Psoas muscle (tissue), 8 donors: ENCODE measurements around the gene FAM120B. TPM values are rescaled to one million over a fixed set of nuclear protein-coding genes. Genes with fewer than 3 reads are reported as not detected.

Experiments used
- ATAC-seq, 4 donors: fragments of 200-7000 bp; cut with Tn5 transposase; one replicate each; pipeline ENCODE4 v1.9.1; 2020; ENCODE audit warnings: moderate library complexity in 3 of 4, mild to moderate bottlenecking in 2 of 4
- DNase-seq, 2 donors: peaks; one replicate each; pipeline ENCODE4 v3.0.0-alpha.2; 2020
- H3K27ac ChIP-seq: fragments of 200-600 bp; one replicate; pipeline ENCODE4 v1.8.0; 2022
- H3K27me3 ChIP-seq, 3 donors: fragments of 200-600 bp in 1 of 3; one replicate each; pipeline versions ENCODE4 v1.6.1 to v1.8.0; 2013 to 2022; ENCODE audit warnings: low read length in 2 of 3, mild to moderate bottlenecking in 2 of 3, moderate library complexity in 1 of 3; ENCODE audit not compliant: insufficient read depth in 3 of 3
- H3K36me3 ChIP-seq, 2 donors: fragments of 200-600 bp in 1 of 2; one replicate each; pipeline versions ENCODE4 v1.6.1 to v1.8.0; 2013 to 2022; ENCODE audit warnings: low read depth in 1 of 2, mild to moderate bottlenecking in 1 of 2, moderate library complexity in 1 of 2; ENCODE audit not compliant: insufficient read depth in 1 of 2
- H3K4me1 ChIP-seq: fragments of 200-600 bp; one replicate; pipeline ENCODE4 v1.8.0; 2022
- H3K4me3 ChIP-seq: fragments of 200-600 bp; one replicate; pipeline ENCODE4 v1.8.0; 2022; ENCODE audit warnings: mild to moderate bottlenecking
- H3K9me3 ChIP-seq: fragments of 200-600 bp; one replicate; pipeline ENCODE4 v1.8.0; 2022
- CTCF ChIP-seq: fragments of 200-600 bp; IDR thresholded peaks from one replicate; pipeline ENCODE4 v1.8.0; 2022; ENCODE audit warnings: antibody characterized with exemption
- WGBS, 3 donors: extraction: QIAGEN DNeasy Blood & Tissue Kit; methylation state at CpG; one replicate each; pipeline versions ENCODE4 v1.1.6 to v1.1.7; 2013; 5-methylcytosine and 5-hydroxymethylcytosine counted together
- intact Hi-C, 2 donors: fragments of 100-400 bp; cut with DNase I; formaldehyde crosslinking; loops; one replicate each; pipeline versions ENCODE4 v1.11.0 to v1.14.2; 2022
- polyA plus RNA-seq, 3 donors: library from polyadenylated mRNA; stranded (reverse); fragments of 200-250 nt; gene quantifications; one replicate each; pipeline ENCODE4 v1.2.3, GENCODE V29; 2013
- total RNA-seq, 4 donors: library from RNA; stranded (reverse); fragmentation: NEBNext Ultra II Directional in 2 of 4; extraction: Animal tissue kit (Norgen Biotek cat#: 25700) in 2 of 4; gene quantifications; one replicate each; pipeline versions ENCODE4 v1.2.1 to v1.2.4, GENCODE V29; 2021 to 2023
- donor health status: healthy with polysubstance abuse.
- donor health status: DM: no; HTN: no; CAD: no; lungs with moderate emphysema.
- donor health status: Bipolar disorder and iron deficiency.
- donor health status: healthy.
- donor health status: DM: yes; HTN: yes; CAD: no.
- donor health status: DM: no; HTN: no; CAD: no.
- donor health status: DM: no; HTN: no; CAD: no.
- donor health status: DM: yes; HTN: yes; CAD: no.

The FAM120B gene
- total and polyA plus RNA-seq, 7 donors: 9.2 to 24.2 (median 19.4) TPM

DNA sequence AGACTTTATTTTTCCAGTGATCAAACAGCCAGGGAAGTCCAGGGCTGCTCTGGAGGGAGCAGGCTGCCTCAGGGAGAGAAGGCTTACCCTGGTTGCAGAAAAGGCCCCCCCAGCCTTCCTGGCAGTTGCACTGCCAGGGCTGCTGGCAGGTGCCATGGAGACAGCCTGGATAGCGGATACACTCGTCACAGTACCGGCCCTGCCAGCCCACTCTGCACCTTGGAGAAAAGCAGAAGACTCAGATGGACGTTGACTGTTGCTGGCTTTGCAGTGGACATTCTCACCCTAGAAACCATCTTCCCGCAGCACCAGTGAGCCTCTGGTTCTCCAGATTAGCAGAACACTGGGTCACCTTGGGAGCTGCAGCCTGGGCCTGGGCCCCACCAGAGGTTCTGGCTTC is 21.1 kb upstream of the FAM120B start:
- no peak for TF ChIP-seq CTCF
- no peaks in the 10 kb centered on the region for H3K9me3 ChIP-seq
- H3K27ac ChIP-seq: no peak overlapping the region
- H3K4me1 ChIP-seq: peaks cover 9% of the 10 kb centered on the region
- peaks cover 0 to 37% (median 4%) of the 10 kb centered on the region in 3 donors for H3K27me3 ChIP-seq
- DNase-seq (peak in 1 of 2 donors; percentile 32), ATAC-seq (no peak)
- peaks cover 0 to 14% of the 10 kb centered on the region in 2 donors for H3K36me3 ChIP-seq
- 54 to 58% (median 56%) methylated on average over 5 of the region's 5 CpGs for WGBS, 3 donors
- intact Hi-C loops: no loop called here
- H3K4me3 ChIP-seq: no peak overlapping the region

- Histone ChIP-seq H3K27me3 (peaks cover 0 to 45% (median 4%) of the 10 kb centered on the region in 3 donors), H3K27ac (no peak overlapping the region), H3K4me1 (peaks cover 11% of the 10 kb centered on the region), H3K36me3 (peaks cover 0 to 14% of the 10 kb centered on the region in 2 donors), H3K4me3 (no peak overlapping the region), H3K9me3 (no peaks in the 10 kb centered on the region)
- intact Hi-C loops: no loop called here
- 33 to 54% (median 42%) methylated on average over 26 of the region's 26 CpGs for WGBS, 3 donors
- peak; percentile 10 to 47 (median 26) for ATAC-seq
- DNase-seq: peak in 1 of 2 donors; percentile 69
- TF ChIP-seq CTCF: no peak
These were observed 20.2 kb upstream of the FAM120B start for GRCh38 chr6:170286246-170286933.

GRCh38 chr6:170286934-170287265 is 19.7 kb upstream of the FAM120B start:
- Histone ChIP-seq H3K9me3 (no peaks in the 10 kb centered on the region), H3K4me3 (no peak overlapping the region), H3K36me3 (peaks cover 0 to 14% of the 10 kb centered on the region in 2 donors), H3K4me1 (peaks cover 16% of the 10 kb centered on the region), H3K27ac (no peak overlapping the region), H3K27me3 (peaks cover 0 to 50% (median 4%) of the 10 kb centered on the region in 3 donors)
- intact Hi-C loops: no loop called here
- WGBS, 3 donors: 50 to 57% (median 52%) methylated on average over 2 of the region's 2 CpGs
- TF ChIP-seq CTCF: no peak
- DNase-seq (no peak), ATAC-seq (no peak)

- Histone ChIP-seq H3K9me3 (no peaks in the 10 kb centered on the region), H3K27me3 (peaks cover 0 to 55% (median 4%) of the 10 kb centered on the region in 3 donors), H3K4me1 (peaks cover 20% of the 10 kb centered on the region), H3K36me3 (peaks cover 0 to 12% of the 10 kb centered on the region in 2 donors), H3K27ac (peak overlapping the region; percentile 16), H3K4me3 (peak overlapping the region; percentile 84)
- no peak for ATAC-seq
- 49 to 68% (median 68%) methylated on average over 12 of the region's 12 CpGs for WGBS, 3 donors
- TF ChIP-seq CTCF: no peak
- intact Hi-C loops: no loop called here
- DNase-seq: peak in 1 of 2 donors; percentile 58
These were observed 19.1 kb upstream of the FAM120B start for GRCh38 chr6:170287371-170287876.
